Measurements from ENCODE around the gene TCERG1.
"Not testable (repeated sequence)": the region's sequence is repeated elsewhere in the genome, so short reads cannot be mapped to it uniquely, and the experiment has no call there.

Gene TCERG1

GRCh38 chr5:146523698-146524097 lies 76.6 kb downstream of the TCERG1 start:
- DNase-seq = no peak

- DNase-seq = no peak
These were observed 80.7 kb downstream of the TCERG1 start for GRCh38 chr5:146527785-146528184.

- no peak for DNase-seq
These were observed 81.1 kb downstream of the TCERG1 start for GRCh38 chr5:146528236-146528635.

- no peak for DNase-seq
These were observed 82.9 kb downstream of the TCERG1 start for GRCh38 chr5:146529984-146530383.

- no peak for DNase-seq
These were observed 86.2 kb downstream of the TCERG1 start for GRCh38 chr5:146533260-146533857.

- no peak for DNase-seq
These were observed 86.7 kb downstream of the TCERG1 start for GRCh38 chr5:146533882-146534281.

GRCh38 chr5:146538432-146538831 lies 91.3 kb downstream of the TCERG1 start:
- DNase-seq = no peak

- no peak for DNase-seq
These were observed 92.8 kb downstream of the TCERG1 start for GRCh38 chr5:146539973-146540372.

- no peak for DNase-seq
These were observed 93.3 kb downstream of the TCERG1 start for GRCh38 chr5:146540414-146540813.

- DNase-seq = no peak
These were observed 95.1 kb downstream of the TCERG1 start for GRCh38 chr5:146541958-146542849.

GRCh38 chr5:146544232-146544631 lies 97.1 kb downstream of the TCERG1 start:
- DNase-seq = no peak

GRCh38 chr5:146548781-146549449 lies 101.8 kb downstream of the TCERG1 start:
- DNase-seq = no peak

GRCh38 chr5:146549615-146550014 lies 102.5 kb downstream of the TCERG1 start:
- DNase-seq = no peak

- DNase-seq = no peak
These were observed 106.3 kb downstream of the TCERG1 start for GRCh38 chr5:146553446-146553845.

GRCh38 chr5:146556884-146557283 lies 109.8 kb downstream of the TCERG1 start:
- DNase-seq = not testable (repeated sequence)

GRCh38 chr5:146560205-146560812 lies 113.2 kb downstream of the TCERG1 start:
- DNase-seq = no peak

All from GF-D8 (cell line).